ENCODE results near the gene ATG2B.

The ATG2B gene

DNA sequence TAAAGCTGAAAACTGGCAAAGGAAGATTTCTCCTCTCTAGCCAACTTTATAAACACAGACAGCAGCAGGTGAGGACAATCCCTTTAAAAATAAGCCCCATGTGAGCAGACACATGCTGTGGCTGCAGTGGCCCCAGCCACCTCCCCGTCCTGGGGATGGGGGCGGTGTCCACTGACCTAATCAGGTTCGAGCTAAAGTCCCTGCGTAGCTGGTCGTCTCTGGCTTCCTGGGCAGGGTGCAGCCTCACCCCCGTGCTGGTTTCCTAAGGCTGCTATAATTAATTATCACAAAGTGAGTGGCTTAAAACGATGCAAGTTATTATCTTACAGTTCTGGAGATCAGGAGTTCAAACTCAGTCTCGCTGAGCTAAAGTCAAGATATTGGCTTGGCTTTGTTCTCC lies 106.1 kb downstream of the ATG2B start:
- no peaks in the 10 kb centered on the region for H3K79me2 ChIP-seq (ENCODE audit: insufficient read depth, low read length)
- no peaks in the 10 kb centered on the region for H3K36me3 ChIP-seq (ENCODE audit: insufficient read depth, low read length)
- no peak for TF ChIP-seq EZH2 (IDR thresholded peaks at IDR 0.05; ENCODE audit: borderline replicate concordance, low read length)
- TF ChIP-seq, protein P1, sequence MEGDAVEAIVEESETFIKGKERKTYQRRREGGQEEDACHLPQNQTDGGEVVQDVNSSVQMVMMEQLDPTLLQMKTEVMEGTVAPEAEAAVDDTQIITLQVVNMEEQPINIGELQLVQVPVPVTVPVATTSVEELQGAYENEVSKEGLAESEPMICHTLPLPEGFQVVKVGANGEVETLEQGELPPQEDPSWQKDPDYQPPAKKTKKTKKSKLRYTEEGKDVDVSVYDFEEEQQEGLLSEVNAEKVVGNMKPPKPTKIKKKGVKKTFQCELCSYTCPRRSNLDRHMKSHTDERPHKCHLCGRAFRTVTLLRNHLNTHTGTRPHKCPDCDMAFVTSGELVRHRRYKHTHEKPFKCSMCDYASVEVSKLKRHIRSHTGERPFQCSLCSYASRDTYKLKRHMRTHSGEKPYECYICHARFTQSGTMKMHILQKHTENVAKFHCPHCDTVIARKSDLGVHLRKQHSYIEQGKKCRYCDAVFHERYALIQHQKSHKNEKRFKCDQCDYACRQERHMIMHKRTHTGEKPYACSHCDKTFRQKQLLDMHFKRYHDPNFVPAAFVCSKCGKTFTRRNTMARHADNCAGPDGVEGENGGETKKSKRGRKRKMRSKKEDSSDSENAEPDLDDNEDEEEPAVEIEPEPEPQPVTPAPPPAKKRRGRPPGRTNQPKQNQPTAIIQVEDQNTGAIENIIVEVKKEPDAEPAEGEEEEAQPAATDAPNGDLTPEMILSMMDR (IDR thresholded peaks at IDR 0.05; ENCODE audit: low read length) = no peak
- no peak overlapping the region for H2AFZ ChIP-seq (ENCODE audit: low read length)
- H3K4me1 ChIP-seq (ENCODE audit: insufficient read depth, low read length, severe bottlenecking) = no peaks in the 10 kb centered on the region
- no peak overlapping the region for H3K4me2 ChIP-seq (ENCODE audit: low read length)
- no peaks in the 10 kb centered on the region for H3F3A ChIP-seq (ENCODE audit: insufficient read depth, low read length)
- no peaks in the 10 kb centered on the region for H3K27me3 ChIP-seq (ENCODE audit: insufficient read depth, low read length)
- no peaks in the 10 kb centered on the region for H3K9me2 ChIP-seq (ENCODE audit: low read depth, low read length)
- no peak overlapping the region for H3K4me3 ChIP-seq (ENCODE audit: low read depth, low read length, poor library complexity, severe bottlenecking)
- H4K20me1 ChIP-seq (ENCODE audit: insufficient read depth, low read length) = no peaks in the 10 kb centered on the region
- no peak overlapping the region for H3K9ac ChIP-seq (ENCODE audit: low read length)
- no peak overlapping the region for H3K27ac ChIP-seq (ENCODE audit: low read depth, low read length, poor library complexity, severe bottlenecking)
- no peaks in the 10 kb centered on the region for H3K9me3 ChIP-seq (ENCODE audit: low read length)

DNA sequence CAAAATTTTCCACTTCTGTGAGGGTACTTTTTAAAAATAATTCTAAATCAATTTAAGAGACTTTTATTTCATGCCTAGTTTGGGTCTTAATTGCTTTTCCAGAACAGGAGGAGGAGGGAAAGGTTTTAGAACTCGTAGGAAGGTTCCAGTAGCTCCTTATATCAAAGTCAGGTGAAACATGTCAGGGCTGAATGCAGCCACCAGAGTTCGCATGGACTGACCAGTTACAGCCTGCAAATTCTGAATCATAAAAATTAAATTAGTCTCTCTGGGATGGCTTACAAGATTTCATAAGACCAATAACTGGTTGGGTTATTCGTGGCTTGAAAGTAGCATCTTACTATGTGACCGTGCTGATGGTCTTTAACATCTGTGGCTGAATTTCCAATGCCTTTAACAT lies 106.7 kb downstream of the ATG2B start:
- no peak overlapping the region for H3K9ac ChIP-seq (ENCODE audit: low read length)
- no peak overlapping the region for H3K27ac ChIP-seq (ENCODE audit: low read depth, low read length, poor library complexity, severe bottlenecking)
- no peaks in the 10 kb centered on the region for H3K9me3 ChIP-seq (ENCODE audit: low read length)
- TF ChIP-seq, protein P1 (IDR thresholded peaks at IDR 0.05; ENCODE audit: low read length) = no peak
- TF ChIP-seq EZH2 (IDR thresholded peaks at IDR 0.05; ENCODE audit: borderline replicate concordance, low read length) = no peak
- no peaks in the 10 kb centered on the region for H3K27me3 ChIP-seq (ENCODE audit: insufficient read depth, low read length)
- no peaks in the 10 kb centered on the region for H3K4me1 ChIP-seq (ENCODE audit: insufficient read depth, low read length, severe bottlenecking)
- H3K4me3 ChIP-seq (ENCODE audit: low read depth, low read length, poor library complexity, severe bottlenecking) = no peak overlapping the region
- no peaks in the 10 kb centered on the region for H3F3A ChIP-seq (ENCODE audit: insufficient read depth, low read length)
- H3K79me2 ChIP-seq (ENCODE audit: insufficient read depth, low read length) = no peaks in the 10 kb centered on the region
- no peak overlapping the region for H2AFZ ChIP-seq (ENCODE audit: low read length)
- no peak overlapping the region for H3K4me2 ChIP-seq (ENCODE audit: low read length)
- H3K36me3 ChIP-seq (ENCODE audit: insufficient read depth, low read length) = no peaks in the 10 kb centered on the region
- H4K20me1 ChIP-seq (ENCODE audit: insufficient read depth, low read length) = no peaks in the 10 kb centered on the region
- no peaks in the 10 kb centered on the region for H3K9me2 ChIP-seq (ENCODE audit: low read depth, low read length)

DNA sequence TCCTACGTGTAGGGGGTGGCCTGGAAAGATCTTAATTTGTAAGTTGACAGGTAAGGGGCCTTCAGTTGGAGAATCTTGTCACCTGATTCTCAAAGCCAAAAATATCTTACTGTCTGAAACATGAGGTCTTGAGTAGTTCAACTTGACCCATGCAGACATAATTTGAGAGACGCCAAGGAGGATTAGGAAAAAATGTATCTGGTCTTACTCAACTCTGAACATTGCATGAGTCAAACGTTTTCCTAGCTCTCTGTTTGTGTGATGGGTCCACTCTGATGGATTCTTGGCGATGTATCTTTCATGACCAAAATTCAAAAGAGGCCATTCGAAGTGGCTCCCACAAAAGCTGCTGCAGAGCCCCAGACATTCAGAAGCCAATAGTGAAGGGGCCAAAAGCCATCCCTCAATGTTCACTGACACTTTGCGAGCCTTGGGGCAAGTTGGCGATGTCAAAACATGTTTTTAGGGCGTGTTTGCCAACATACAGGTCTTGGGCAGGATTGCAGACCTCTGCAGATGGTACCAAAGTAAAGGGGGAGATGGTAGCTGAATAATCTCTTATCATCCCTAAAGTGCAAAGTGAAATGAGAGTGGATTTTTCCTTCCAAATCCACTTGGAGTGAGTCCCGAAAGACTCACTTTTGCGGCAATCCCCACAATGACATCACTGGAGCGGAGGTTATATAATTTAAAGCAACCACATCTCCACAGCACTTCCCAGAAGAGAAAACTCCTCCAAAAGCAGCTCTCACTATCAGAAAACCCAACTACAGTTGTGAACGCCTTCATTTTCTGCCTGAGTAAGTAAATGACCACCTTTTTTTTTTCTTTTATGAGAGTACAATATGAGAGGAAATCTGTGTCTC lies 107.4 kb downstream of the ATG2B start, which contains the start of gene BDKRB1:
Gene BDKRB1 (plus strand): TSS at position 710 of the 866 bp plus-strand sequence. CDS start 7,473 bp downstream, outside the sequence.
- Histone ChIP-seq H2AFZ (ENCODE audit: low read length) (no peak within 1 kb of the TSS), H3K27ac (ENCODE audit: low read depth, low read length, poor library complexity, severe bottlenecking) (no peak within 1 kb of the TSS), H3K36me3 (ENCODE audit: insufficient read depth, low read length) (no peaks in the 10 kb centered on the region), H3K27me3 (ENCODE audit: insufficient read depth, low read length) (no peaks in the 10 kb centered on the region), H3K9me2 (ENCODE audit: low read depth, low read length) (no peaks in the 10 kb centered on the region), H3K4me2 (ENCODE audit: low read length) (no peak within 1 kb of the TSS), H3K79me2 (ENCODE audit: insufficient read depth, low read length) (no peaks in the 10 kb centered on the region), H3F3A (ENCODE audit: insufficient read depth, low read length) (no peaks in the 10 kb centered on the region), H3K9ac (ENCODE audit: low read length) (no peak within 1 kb of the TSS), H3K4me3 (ENCODE audit: low read depth, low read length, poor library complexity, severe bottlenecking) (no peak within 1 kb of the TSS), H4K20me1 (ENCODE audit: insufficient read depth, low read length) (no peaks in the 10 kb centered on the region), H3K4me1 (ENCODE audit: insufficient read depth, low read length, severe bottlenecking) (no peaks in the 10 kb centered on the region), H3K9me3 (ENCODE audit: low read length) (no peaks in the 10 kb centered on the region)
- TF ChIP-seq, protein P1 (IDR thresholded peaks at IDR 0.05; ENCODE audit: low read length) = no peak
- TF ChIP-seq EZH2 (IDR thresholded peaks at IDR 0.05; ENCODE audit: borderline replicate concordance, low read length) = no peak

Data from OCI-LY1 (cell line).